Naive thymus-derived CD4-positive, alpha-beta T cell (primary cell): Measurements from ENCODE around the gene DDC. TPM values are rescaled to one million over a fixed set of nuclear protein-coding genes. Genes with fewer than 3 reads are reported as not detected.

Experiments
- ATAC-seq: fragments of 150-1000 bp; cut with Tn5 transposase; 2 replicates; pipeline ENCODE4 v1.10.0; 2021; ENCODE audit warnings: mild to moderate bottlenecking, moderate library complexity
- CTCF ChIA-PET: fragments of 350-600 bp; sonication (Branson Sonifier 250); formaldehyde crosslinking; loops from one replicate; lab custom pipeline; 2021; ENCODE audit warnings: antibody characterized with exemption; lab: Charles Lee
- POLR2A ChIA-PET: fragments of 350-600 bp; sonication (Branson Sonifier 250); formaldehyde crosslinking; loops from one replicate; lab custom pipeline; 2021; ENCODE audit warnings: antibody characterized with exemption, inconsistent platforms; lab: Charles Lee
- DNase-seq, 9 donors: peaks; one replicate each; pipeline versions ENCODE4 v3.0.0 to v3.0.0-alpha.2; 2020 to 2022; ENCODE audit warnings: mixed read lengths in 1 of 9
- H3K27ac ChIP-seq: one replicate; pipeline ENCODE4 v1.7.0; 2013; ENCODE audit warnings: mild to moderate bottlenecking, low read depth, low read length, moderate library complexity
- H3K27me3 ChIP-seq, 2 donors: one replicate each; pipeline ENCODE4 v1.7.0; 2013; ENCODE audit warnings: low read length in 2 of 2, mild to moderate bottlenecking in 2 of 2, moderate library complexity in 2 of 2; ENCODE audit not compliant: control insufficient read depth in 2 of 2, insufficient read depth in 2 of 2
- H3K36me3 ChIP-seq, 3 experiments: 1 replicate in 2 of 3; 2 replicates in 1 of 3; pipeline ENCODE4 v1.7.0; 2013; ENCODE audit warnings: low read length in 3 of 3, mild to moderate bottlenecking in 3 of 3, moderate library complexity in 1 of 3; ENCODE audit not compliant: insufficient read depth in 3 of 3, control insufficient read depth in 2 of 3
- H3K4me1 ChIP-seq, 2 donors: one replicate each; pipeline ENCODE4 v1.7.0; 2013; ENCODE audit warnings: low read length in 2 of 2, mild to moderate bottlenecking in 2 of 2, moderate library complexity in 1 of 2; ENCODE audit not compliant: control insufficient read depth in 2 of 2, insufficient read depth in 2 of 2
- H3K4me3 ChIP-seq: 2 replicates; pipeline ENCODE4 v1.7.0; 2013; ENCODE audit warnings: mild to moderate bottlenecking, low read length
- H3K9me3 ChIP-seq, 3 experiments: 1 replicate in 2 of 3; 2 replicates in 1 of 3; pipeline ENCODE4 v1.7.0; 2013; ENCODE audit warnings: low read length in 3 of 3; ENCODE audit not compliant: control insufficient read depth in 2 of 3
- H3K27ac Mint-ChIP-seq, 9 donors: one replicate each; pipeline ENCODE4 v1.8.0; 2020 to 2022; ENCODE audit warnings: mixed read lengths in 9 of 9, mild to moderate bottlenecking in 8 of 9, moderate library complexity in 5 of 9, inconsistent platforms in 2 of 9
- H3K27me3 Mint-ChIP-seq, 5 donors: one replicate each; pipeline ENCODE4 v1.8.0; 2021 to 2022; ENCODE audit warnings: mixed read lengths in 5 of 5, mild to moderate bottlenecking in 1 of 5
- H3K36me3 Mint-ChIP-seq, 5 donors: one replicate each; pipeline ENCODE4 v1.8.0; 2020 to 2022; ENCODE audit warnings: mixed read lengths in 5 of 5, mild to moderate bottlenecking in 3 of 5, inconsistent platforms in 1 of 5
- H3K4me1 Mint-ChIP-seq, 7 donors: one replicate each; pipeline ENCODE4 v1.8.0; 2020 to 2022; ENCODE audit warnings: mixed read lengths in 7 of 7, mild to moderate bottlenecking in 3 of 7, inconsistent platforms in 1 of 7
- H3K4me3 Mint-ChIP-seq, 10 donors: one replicate each; pipeline ENCODE4 v1.8.0; 2020 to 2022; ENCODE audit warnings: mild to moderate bottlenecking in 10 of 10, mixed read lengths in 10 of 10, moderate library complexity in 6 of 10, inconsistent platforms in 2 of 10
- H3K9me3 Mint-ChIP-seq, 11 donors: one replicate each; pipeline ENCODE4 v1.8.0; 2020 to 2022; ENCODE audit warnings: mixed read lengths in 11 of 11, mild to moderate bottlenecking in 4 of 11, inconsistent platforms in 1 of 11, moderate library complexity in 1 of 11
- intact Hi-C, 2 donors: fragments of 100-400 bp; cut with micrococcal nuclease; formaldehyde crosslinking; loops; one replicate each; pipeline ENCODE4 v1.15.1; 2023
- polyA plus RNA-seq, 2 donors: library from polyadenylated mRNA; unstranded; fragments of 300-500 nt; fragmentation: Illumina TruSeq; gene quantifications; one replicate each; pipeline ENCODE4 v1.2.3, GENCODE V29; 2021
- total RNA-seq, 6 experiments: library from RNA in 5 of 6; stranded (reverse) in 5 of 6; gene quantifications; 1 replicate in 5 of 6; 2 replicates in 1 of 6; pipeline ENCODE4 v1.2.3 and lab custom pipeline; 2021 to 2026

The DDC gene
- total and polyA plus RNA-seq, 7 experiments from 2014 or later = not detected

- Histone ChIP-seq H3K4me1 (no peaks in the 10 kb centered on the region), H3K4me3 (no peak overlapping the region), H3K27ac (no peak overlapping the region), H3K9me3 (no peaks in the 10 kb centered on the region), H3K27me3 (no peaks in the 10 kb centered on the region), H3K36me3 (no peaks in the 10 kb centered on the region)
- no peaks in the 10 kb centered on the region for H3K4me1 Mint-ChIP-seq
- H3K4me3 Mint-ChIP-seq = no peak overlapping the region
- peaks cover 0 to 22% (median 6%) of the 10 kb centered on the region in 5 donors for H3K27me3 Mint-ChIP-seq
- DNase-seq (no peak), ATAC-seq (no peak)
- H3K27ac Mint-ChIP-seq = no peak overlapping the region
- ChIA-PET POLR2A (no interaction called here), CTCF (no interaction called here)
- peaks cover 0 to 11% (median 4%) of the 10 kb centered on the region in 11 donors for H3K9me3 Mint-ChIP-seq
- no peaks in the 10 kb centered on the region for H3K36me3 Mint-ChIP-seq
- intact Hi-C loops = no loop called here
Measured at GRCh38 chr7:50567715-50568261, 2.6 kb upstream of the DDC start.

GRCh38 chr7:50565977-50566376, 772 bp upstream of the DDC start:
- no peak for ATAC-seq
- Mint-ChIP-seq H3K27ac (no peak overlapping the region), H3K4me3 (no peak overlapping the region), H3K4me1 (peaks cover 0 to 1% (median 0%) of the 10 kb centered on the region in 7 donors), H3K27me3 (peaks cover 0 to 15% (median 6%) of the 10 kb centered on the region in 5 donors), H3K9me3 (peaks cover 0 to 5% (median 2%) of the 10 kb centered on the region in 11 donors), H3K36me3 (no peaks in the 10 kb centered on the region)
- ChIA-PET CTCF (no interaction called here), POLR2A (no interaction called here)
- no peaks in the 10 kb centered on the region for H3K27me3 ChIP-seq
- no peaks in the 10 kb centered on the region for H3K36me3 ChIP-seq
- no peak overlapping the region for H3K4me3 ChIP-seq
- intact Hi-C loops = no loop called here
- H3K9me3 ChIP-seq = no peaks in the 10 kb centered on the region
- no peaks in the 10 kb centered on the region for H3K4me1 ChIP-seq
- DNase-seq = no peak
- H3K27ac ChIP-seq = no peak overlapping the region

GRCh38 chr7:50565559-50565916, 333 bp upstream of the DDC start:
- Histone ChIP-seq H3K27ac (no peak overlapping the region), H3K27me3 (no peaks in the 10 kb centered on the region), H3K4me3 (no peak overlapping the region), H3K9me3 (no peaks in the 10 kb centered on the region), H3K4me1 (no peaks in the 10 kb centered on the region), H3K36me3 (no peaks in the 10 kb centered on the region)
- H3K4me1 Mint-ChIP-seq = peaks cover 0 to 1% (median 0%) of the 10 kb centered on the region in 7 donors
- DNase-seq = no peak
- H3K36me3 Mint-ChIP-seq = no peaks in the 10 kb centered on the region
- no peak for ATAC-seq
- peaks cover 0 to 5% (median under 1%) of the 10 kb centered on the region in 11 donors for H3K9me3 Mint-ChIP-seq
- H3K27ac Mint-ChIP-seq = no peak overlapping the region
- H3K27me3 Mint-ChIP-seq = peaks cover 0 to 15% (median 6%) of the 10 kb centered on the region in 5 donors
- intact Hi-C loops = no loop called here
- ChIA-PET POLR2A (no interaction called here), CTCF (no interaction called here)
- H3K4me3 Mint-ChIP-seq = no peak overlapping the region

- H3K9me3 ChIP-seq = no peaks in the 10 kb centered on the region
- no peaks in the 10 kb centered on the region for H3K36me3 ChIP-seq
- Mint-ChIP-seq H3K36me3 (no peaks in the 10 kb centered on the region), H3K4me1 (peaks cover 0 to 1% (median 0%) of the 10 kb centered on the region in 7 donors), H3K27me3 (peaks cover 0 to 19% (median 5%) of the 10 kb centered on the region in 5 donors), H3K27ac (no peak overlapping the region), H3K4me3 (no peak overlapping the region), H3K9me3 (no peaks in the 10 kb centered on the region)
- H3K27me3 ChIP-seq = no peaks in the 10 kb centered on the region
- no peak overlapping the region for H3K4me3 ChIP-seq
- POLR2A ChIA-PET = no interaction called here
- CTCF ChIA-PET = no interaction called here
- intact Hi-C loops = no loop called here
- no peak overlapping the region for H3K27ac ChIP-seq
- ATAC-seq (no peak), DNase-seq (no peak)
- no peaks in the 10 kb centered on the region for H3K4me1 ChIP-seq
Measured at GRCh38 chr7:50564171-50564570, 1.0 kb downstream of the DDC start.

- ChIA-PET CTCF (no interaction called here), POLR2A (no interaction called here)
- Histone ChIP-seq H3K27ac (no peak overlapping the region), H3K9me3 (no peaks in the 10 kb centered on the region), H3K36me3 (no peaks in the 10 kb centered on the region), H3K27me3 (no peaks in the 10 kb centered on the region), H3K4me3 (no peak overlapping the region), H3K4me1 (no peaks in the 10 kb centered on the region)
- Mint-ChIP-seq H3K4me3 (no peak overlapping the region), H3K36me3 (no peaks in the 10 kb centered on the region), H3K4me1 (peaks cover 0 to 1% (median 0%) of the 10 kb centered on the region in 7 donors), H3K9me3 (no peaks in the 10 kb centered on the region), H3K27ac (no peak overlapping the region), H3K27me3 (peaks cover 0 to 34% (median 14%) of the 10 kb centered on the region in 5 donors)
- ATAC-seq (no peak), DNase-seq (no peak)
- intact Hi-C loops = no loop called here
Measured at GRCh38 chr7:50562136-50562535, 3.1 kb downstream of the DDC start.

GRCh38 chr7:50560865-50561351, 4.3 kb downstream of the DDC start:
- ChIA-PET POLR2A (no interaction called here), CTCF (no interaction called here)
- Histone ChIP-seq H3K27ac (no peak overlapping the region), H3K27me3 (no peaks in the 10 kb centered on the region), H3K36me3 (no peaks in the 10 kb centered on the region), H3K4me1 (no peaks in the 10 kb centered on the region), H3K9me3 (no peaks in the 10 kb centered on the region), H3K4me3 (no peak overlapping the region)
- Mint-ChIP-seq H3K27ac (no peak overlapping the region), H3K36me3 (no peaks in the 10 kb centered on the region), H3K9me3 (no peaks in the 10 kb centered on the region), H3K4me1 (peaks cover 0 to 1% (median 0%) of the 10 kb centered on the region in 7 donors), H3K27me3 (peaks cover 8 to 37% (median 14%) of the 10 kb centered on the region in 5 donors), H3K4me3 (no peak overlapping the region)
- intact Hi-C loops = no loop called here
- ATAC-seq (no peak), DNase-seq (no peak)

- intact Hi-C loops = no loop called here
Measured at GRCh38 chr7:50559881-50560280, 5.3 kb downstream of the DDC start.

More at GRCh38 chr7:50559881-50560280, 5.3 kb downstream of the DDC start:
- H3K4me1 ChIP-seq = no peaks in the 10 kb centered on the region
- ATAC-seq = no peak
- H3K4me3 ChIP-seq = no peak overlapping the region
- peaks cover 0 to 1% (median 0%) of the 10 kb centered on the region in 7 donors for H3K4me1 Mint-ChIP-seq
- H3K27ac Mint-ChIP-seq = no peak overlapping the region
- no peak overlapping the region for H3K4me3 Mint-ChIP-seq
- no peaks in the 10 kb centered on the region for H3K27me3 ChIP-seq
- ChIA-PET POLR2A (no interaction called here), CTCF (interaction anchor here (0.6 kb wide), 1 partner anchor 204 kb away, joined by 4 read pairs; no protein-coding TSS in a partner anchor)
- no peaks in the 10 kb centered on the region for H3K9me3 Mint-ChIP-seq
- no peaks in the 10 kb centered on the region for H3K36me3 Mint-ChIP-seq
- peaks cover 10 to 36% (median 15%) of the 10 kb centered on the region in 5 donors for H3K27me3 Mint-ChIP-seq
- no peaks in the 10 kb centered on the region for H3K36me3 ChIP-seq
- DNase-seq = no peak
- H3K9me3 ChIP-seq = no peaks in the 10 kb centered on the region
- no peak overlapping the region for H3K27ac ChIP-seq
